Stimulated activated CD4-positive, alpha-beta T cell treated with anti-CD3 and anti-CD28 coated beads, Interleukin-15, amount 100 ng/mL, for 48 hours (primary cell): Measurements from ENCODE around the gene FAM72D.
"Not testable (repeated sequence)": the region's sequence is repeated elsewhere in the genome, so short reads cannot be mapped to it uniquely, and the experiment has no call there.

ENCODE experiments used
- DNase-seq, 2 donors: peaks; one replicate each; pipeline ENCODE4 v3.0.0-alpha.2; 2020; ENCODE audit warnings: low read depth in 2 of 2

The FAM72D gene

GRCh38 chr1:145146308-145146707, 50.5 kb downstream of the FAM72D start:
- not testable (repeated sequence) for DNase-seq

GRCh38 chr1:145147172-145147571, 51.4 kb downstream of the FAM72D start:
- not testable (repeated sequence) for DNase-seq

- not testable (repeated sequence) for DNase-seq
These were observed 59.6 kb downstream of the FAM72D start for GRCh38 chr1:145155421-145155820.

GRCh38 chr1:145155873-145156272, 60.1 kb downstream of the FAM72D start:
- DNase-seq = not testable (repeated sequence)

GRCh38 chr1:145156891-145157610, 61.3 kb downstream of the FAM72D start:
- DNase-seq = peak; percentile 21 to 32

GRCh38 chr1:145157715-145158114, 61.9 kb downstream of the FAM72D start:
- not testable (repeated sequence) for DNase-seq

GRCh38 chr1:145161046-145161752, 65.4 kb downstream of the FAM72D start:
- DNase-seq = not testable (repeated sequence)
